ENCODE data around the gene ATP8A2.
A peak's percentile ranks its signal among the peaks of the same experiment; 100 is the strongest.
"Not testable (repeated sequence)": the region's sequence is repeated elsewhere in the genome, so short reads cannot be mapped to it uniquely, and the experiment has no call there.

Gene ATP8A2

GRCh38 chr13:25766576-25766975 is 394.8 kb downstream of the ATP8A2 start:
- H3K4me3 ChIP-seq (ENCODE audit: low read depth, low read length): no peak overlapping the region
- no peak for TF ChIP-seq CTCF (conservative IDR thresholded peaks at IDR 0.05; ENCODE audit: low read depth, low read length)
- no peak for DNase-seq (ENCODE audit: low read depth)

GRCh38 chr13:25766991-25767390 is 395.2 kb downstream of the ATP8A2 start:
- H3K4me3 ChIP-seq (ENCODE audit: low read depth, low read length): no peak overlapping the region
- TF ChIP-seq CTCF (conservative IDR thresholded peaks at IDR 0.05; ENCODE audit: low read depth, low read length): no peak
- DNase-seq (ENCODE audit: low read depth): no peak

- no peak for TF ChIP-seq CTCF (conservative IDR thresholded peaks at IDR 0.05; ENCODE audit: low read depth, low read length)
- H3K4me3 ChIP-seq (ENCODE audit: low read depth, low read length): no peak overlapping the region
- no peak for DNase-seq (ENCODE audit: low read depth)
These were observed 396.6 kb downstream of the ATP8A2 start for GRCh38 chr13:25768376-25768775.

- H3K4me3 ChIP-seq (ENCODE audit: low read depth, low read length): no peak overlapping the region
- peak; percentile 90 for DNase-seq (ENCODE audit: low read depth)
- no peak for TF ChIP-seq CTCF (conservative IDR thresholded peaks at IDR 0.05; ENCODE audit: low read depth, low read length)
These were observed 397.1 kb downstream of the ATP8A2 start for GRCh38 chr13:25768838-25769237.

- H3K4me3 ChIP-seq (ENCODE audit: low read depth, low read length): no peak overlapping the region
- no peak for TF ChIP-seq CTCF (conservative IDR thresholded peaks at IDR 0.05; ENCODE audit: low read depth, low read length)
- DNase-seq (ENCODE audit: low read depth): no peak
These were observed 398.8 kb downstream of the ATP8A2 start for GRCh38 chr13:25770601-25771000.

- TF ChIP-seq CTCF (conservative IDR thresholded peaks at IDR 0.05; ENCODE audit: low read depth, low read length): no peak
- no peak overlapping the region for H3K4me3 ChIP-seq (ENCODE audit: low read depth, low read length)
- DNase-seq (ENCODE audit: low read depth): peak; percentile 57
These were observed 399.4 kb downstream of the ATP8A2 start for GRCh38 chr13:25771202-25771601.

GRCh38 chr13:25771641-25772478 is 400.1 kb downstream of the ATP8A2 start:
- peak; percentile 83 for DNase-seq (ENCODE audit: low read depth)

GRCh38 chr13:25772534-25772933 is 400.8 kb downstream of the ATP8A2 start:
- not testable (repeated sequence) for DNase-seq (ENCODE audit: low read depth); H3K4me3 ChIP-seq (ENCODE audit: low read depth, low read length)

More at GRCh38 chr13:25771641-25772478, 400.1 kb downstream of the ATP8A2 start:
- no peak for TF ChIP-seq CTCF (conservative IDR thresholded peaks at IDR 0.05; ENCODE audit: low read depth, low read length)
- H3K4me3 ChIP-seq (ENCODE audit: low read depth, low read length): no peak overlapping the region

GRCh38 chr13:25774056-25774455 is 402.3 kb downstream of the ATP8A2 start:
- not testable (repeated sequence) for DNase-seq (ENCODE audit: low read depth); H3K4me3 ChIP-seq (ENCODE audit: low read depth, low read length)

Data from choroid plexus epithelial cell (primary cell).